ENCODE results near the gene IFIT2.

DNA sequence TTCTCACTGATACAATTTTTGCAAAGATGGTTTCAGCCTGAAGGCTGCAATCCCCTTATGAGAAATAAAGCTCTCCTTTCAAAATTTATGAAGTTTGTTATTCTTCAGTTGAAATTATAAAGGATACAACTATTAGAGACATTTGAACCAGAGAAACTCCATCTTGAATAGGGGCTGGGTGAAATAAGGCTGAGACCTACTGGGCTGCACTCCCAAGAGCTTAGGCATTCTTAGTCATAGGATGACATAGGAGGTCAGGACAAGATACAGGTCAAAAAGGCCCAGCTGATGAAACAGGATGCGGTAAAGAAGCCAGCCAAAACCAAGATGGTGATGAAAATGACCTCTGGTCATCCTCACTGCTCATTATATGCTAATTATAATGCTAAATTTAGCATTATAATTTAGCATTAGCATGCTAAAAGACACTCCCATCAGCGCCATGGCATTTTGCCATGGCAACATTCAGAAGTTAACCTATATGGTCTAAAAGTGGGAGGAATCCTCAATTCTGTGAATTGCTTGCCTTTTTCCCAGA, 53.6 kb downstream of the IFIT2 start:
- no peak for TF ChIP-seq MAX (IDR thresholded peaks at IDR 0.05; ENCODE audit: low read depth, low read length)
- TF ChIP-seq, protein P1, sequence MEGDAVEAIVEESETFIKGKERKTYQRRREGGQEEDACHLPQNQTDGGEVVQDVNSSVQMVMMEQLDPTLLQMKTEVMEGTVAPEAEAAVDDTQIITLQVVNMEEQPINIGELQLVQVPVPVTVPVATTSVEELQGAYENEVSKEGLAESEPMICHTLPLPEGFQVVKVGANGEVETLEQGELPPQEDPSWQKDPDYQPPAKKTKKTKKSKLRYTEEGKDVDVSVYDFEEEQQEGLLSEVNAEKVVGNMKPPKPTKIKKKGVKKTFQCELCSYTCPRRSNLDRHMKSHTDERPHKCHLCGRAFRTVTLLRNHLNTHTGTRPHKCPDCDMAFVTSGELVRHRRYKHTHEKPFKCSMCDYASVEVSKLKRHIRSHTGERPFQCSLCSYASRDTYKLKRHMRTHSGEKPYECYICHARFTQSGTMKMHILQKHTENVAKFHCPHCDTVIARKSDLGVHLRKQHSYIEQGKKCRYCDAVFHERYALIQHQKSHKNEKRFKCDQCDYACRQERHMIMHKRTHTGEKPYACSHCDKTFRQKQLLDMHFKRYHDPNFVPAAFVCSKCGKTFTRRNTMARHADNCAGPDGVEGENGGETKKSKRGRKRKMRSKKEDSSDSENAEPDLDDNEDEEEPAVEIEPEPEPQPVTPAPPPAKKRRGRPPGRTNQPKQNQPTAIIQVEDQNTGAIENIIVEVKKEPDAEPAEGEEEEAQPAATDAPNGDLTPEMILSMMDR (IDR thresholded peaks at IDR 0.05; ENCODE audit: low read depth, low read length): no peak

Measured in NB4 (cell line).